ENCODE measurements around the gene KCTD21. TPM values are rescaled to one million over a fixed set of nuclear protein-coding genes. Genes with fewer than 3 reads are reported as not detected.
"Not testable (repeated sequence)": the region's sequence is repeated elsewhere in the genome, so short reads cannot be mapped to it uniquely, and the experiment has no call there.

The KCTD21 gene
- 12.5 TPM for total RNA-seq

- DNase-seq (ENCODE audit: low spot score) (peak; percentile 98), ATAC-seq (peak; percentile 86)
Observed at GRCh38 chr11:78188286-78189173, at the start of gene KCTD21, which contains the start of gene USP35. Gene KCTD21 (minus strand): TSS chr11:78188626. CDS start chr11:78174554, 14,072 bp downstream. Gene USP35 (plus strand): TSS chr11:78188919. CDS start chr11:78196246, 7,327 bp downstream.

GRCh38 chr11:78237293-78238046 is 49.0 kb upstream of the KCTD21 start:
- ATAC-seq, result no peak
- no peak for DNase-seq (ENCODE audit: low spot score)

GRCh38 chr11:78234006-78234405 is 45.6 kb upstream of the KCTD21 start:
- ATAC-seq (no peak), DNase-seq (ENCODE audit: low spot score) (no peak)

GRCh38 chr11:78233046-78233445 is 44.6 kb upstream of the KCTD21 start:
- not testable (repeated sequence) for DNase-seq (ENCODE audit: low spot score); ATAC-seq

GRCh38 chr11:78231962-78232501 is 43.6 kb upstream of the KCTD21 start:
- ATAC-seq, result peak; percentile 25
- DNase-seq (ENCODE audit: low spot score), result no peak

- no peak for DNase-seq (ENCODE audit: low spot score)
- no peak for ATAC-seq
Observed at GRCh38 chr11:78230161-78230877, 41.9 kb upstream of the KCTD21 start.

GRCh38 chr11:78229106-78229505 is 40.7 kb upstream of the KCTD21 start:
- ATAC-seq (no peak), DNase-seq (ENCODE audit: low spot score) (peak; percentile 33)

GRCh38 chr11:78228467-78228866 is 40.0 kb upstream of the KCTD21 start:
- peak; percentile 40 for DNase-seq (ENCODE audit: low spot score)
- ATAC-seq, result peak; percentile 88

GRCh38 chr11:78227921-78228320 is 39.5 kb upstream of the KCTD21 start:
- DNase-seq (ENCODE audit: low spot score), result peak; percentile 28
- no peak for ATAC-seq

- DNase-seq (ENCODE audit: low spot score) (peak; percentile 5), ATAC-seq (no peak)
Observed at GRCh38 chr11:78226684-78227680, 38.6 kb upstream of the KCTD21 start.

GRCh38 chr11:78224906-78225420 is 36.5 kb upstream of the KCTD21 start:
- DNase-seq (ENCODE audit: low spot score) (peak; percentile 19), ATAC-seq (no peak)

GRCh38 chr11:78224506-78224905 is 36.1 kb upstream of the KCTD21 start:
- DNase-seq (ENCODE audit: low spot score), result peak; percentile 35
- ATAC-seq, result no peak

GRCh38 chr11:78223320-78223954 is 35.0 kb upstream of the KCTD21 start:
- DNase-seq (ENCODE audit: low spot score), result peak; percentile 27
- no peak for ATAC-seq

GRCh38 chr11:78222726-78223125 is 34.3 kb upstream of the KCTD21 start:
- DNase-seq (ENCODE audit: low spot score), result peak; percentile 40
- not testable (repeated sequence) for ATAC-seq

GRCh38 chr11:78221396-78222315 is 33.2 kb upstream of the KCTD21 start:
- ATAC-seq, result no peak
- DNase-seq (ENCODE audit: low spot score), result peak; percentile 31

GRCh38 chr11:78220218-78221157 is 32.1 kb upstream of the KCTD21 start:
- ATAC-seq (no peak), DNase-seq (ENCODE audit: low spot score) (peak; percentile 30)

Measured in left lobe of liver (tissue), 2 donors.